Anterior cingulate cortex (tissue), 58 donors: Measurements from ENCODE around the gene PRKAB1.
"Not testable (repeated sequence)": the region's sequence is repeated elsewhere in the genome, so short reads cannot be mapped to it uniquely, and the experiment has no call there.

ENCODE experiments used
- DNase-seq, 58 donors: peaks; one replicate each; lab custom pipeline; 2025; lab: John Stamatoyannopoulos, UW

The PRKAB1 gene

GRCh38 chr12:119667577-119668323 lies at the start of gene PRKAB1:
Gene PRKAB1, plus strand, starts transcription at chr12:119668133. Its CDS starts 112 bp downstream, at chr12:119668245.
- DNase-seq, result peak; percentile 63 to 98 (median 94)

GRCh38 chr12:119618328-119618896 lies 49.5 kb upstream of the PRKAB1 start:
- not testable (repeated sequence) for DNase-seq

- DNase-seq, result no peak
Observed at GRCh38 chr12:119620490-119620889, 47.4 kb upstream of the PRKAB1 start.

- DNase-seq, result no peak
Observed at GRCh38 chr12:119621878-119622277, 46.1 kb upstream of the PRKAB1 start.

GRCh38 chr12:119624966-119625365 lies 43.0 kb upstream of the PRKAB1 start:
- DNase-seq, result no peak

GRCh38 chr12:119627019-119627643 lies 40.8 kb upstream of the PRKAB1 start:
- DNase-seq, result no peak

GRCh38 chr12:119627686-119628085 lies 40.2 kb upstream of the PRKAB1 start:
- no peak for DNase-seq

GRCh38 chr12:119630223-119630780 lies 37.6 kb upstream of the PRKAB1 start:
- DNase-seq, result no peak

GRCh38 chr12:119630962-119631550 lies 36.9 kb upstream of the PRKAB1 start:
- no peak for DNase-seq

GRCh38 chr12:119631930-119632678 lies 35.8 kb upstream of the PRKAB1 start:
- DNase-seq, result no peak

- no peak for DNase-seq
Observed at GRCh38 chr12:119634743-119635142, 33.2 kb upstream of the PRKAB1 start.

- DNase-seq, result no peak
Observed at GRCh38 chr12:119642986-119643385, 24.9 kb upstream of the PRKAB1 start.

GRCh38 chr12:119644930-119645329 lies 23.0 kb upstream of the PRKAB1 start:
- no peak for DNase-seq

GRCh38 chr12:119645535-119646059 lies 22.3 kb upstream of the PRKAB1 start:
- no peak for DNase-seq

- no peak for DNase-seq
Observed at GRCh38 chr12:119649202-119649808, 18.6 kb upstream of the PRKAB1 start.

GRCh38 chr12:119652665-119653064 lies 15.3 kb upstream of the PRKAB1 start:
- no peak for DNase-seq

- not testable (repeated sequence) for DNase-seq
Observed at GRCh38 chr12:119657001-119657400, 10.9 kb upstream of the PRKAB1 start.

GRCh38 chr12:119658166-119658565 lies 9.8 kb upstream of the PRKAB1 start:
- DNase-seq, result not testable (repeated sequence)

GRCh38 chr12:119659289-119659897 lies 8.5 kb upstream of the PRKAB1 start:
- peak in 4 of 58 donors; percentile 6 to 28 (median 14) for DNase-seq
